ENCODE data around the gene PPP2R2D.

DNA sequence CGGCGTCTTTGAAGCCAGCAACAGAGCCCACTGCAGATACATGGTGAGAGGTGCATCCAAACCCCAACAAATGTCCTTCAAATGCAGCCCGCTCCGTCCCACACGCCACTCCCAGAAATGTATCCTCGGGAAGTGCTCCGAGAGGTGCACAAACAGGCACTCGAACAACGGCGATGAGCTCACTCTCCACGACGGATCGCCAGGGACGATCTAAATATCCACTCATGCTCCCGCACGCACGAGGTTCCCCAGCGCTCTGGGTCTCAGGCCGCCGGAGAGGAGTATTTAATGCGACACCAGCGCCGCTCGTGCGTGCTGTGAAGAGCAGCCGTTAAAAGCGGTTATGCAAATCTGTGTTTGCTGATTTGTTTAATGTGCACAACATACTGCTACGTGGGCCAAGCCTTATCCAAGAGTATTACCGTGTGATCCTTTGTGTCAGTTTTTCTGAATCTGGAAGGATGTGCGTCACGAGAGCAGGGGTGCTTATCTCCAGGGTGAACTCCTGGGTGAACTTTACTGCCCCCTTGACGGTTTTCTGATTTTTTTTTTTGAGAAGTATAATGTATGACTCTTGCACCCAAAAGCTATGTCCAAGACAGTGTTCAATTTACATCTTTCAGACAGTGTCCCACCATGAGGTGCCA lies 48.5 kb upstream of the PPP2R2D start:
- no peak for TF ChIP-seq CTCF (IDR thresholded peaks at IDR 0.05)
- TF ChIP-seq POLR2AphosphoS5 (IDR thresholded peaks at IDR 0.05): no peak
- no peak for TF ChIP-seq POLR2A (IDR thresholded peaks at IDR 0.05)
